ELR (cell line): ENCODE results near the gene ADAMTS14.
A peak's percentile ranks its signal among the peaks of the same experiment; 100 is the strongest.
"Not testable (repeated sequence)": the region's sequence is repeated elsewhere in the genome, so short reads cannot be mapped to it uniquely, and the experiment has no call there.

Experiments
- DNase-seq: peaks from one replicate; pipeline ENCODE4 v3.0.0-alpha.2; 2015; ENCODE audit warnings: low read depth

ADAMTS14 gene

DNA sequence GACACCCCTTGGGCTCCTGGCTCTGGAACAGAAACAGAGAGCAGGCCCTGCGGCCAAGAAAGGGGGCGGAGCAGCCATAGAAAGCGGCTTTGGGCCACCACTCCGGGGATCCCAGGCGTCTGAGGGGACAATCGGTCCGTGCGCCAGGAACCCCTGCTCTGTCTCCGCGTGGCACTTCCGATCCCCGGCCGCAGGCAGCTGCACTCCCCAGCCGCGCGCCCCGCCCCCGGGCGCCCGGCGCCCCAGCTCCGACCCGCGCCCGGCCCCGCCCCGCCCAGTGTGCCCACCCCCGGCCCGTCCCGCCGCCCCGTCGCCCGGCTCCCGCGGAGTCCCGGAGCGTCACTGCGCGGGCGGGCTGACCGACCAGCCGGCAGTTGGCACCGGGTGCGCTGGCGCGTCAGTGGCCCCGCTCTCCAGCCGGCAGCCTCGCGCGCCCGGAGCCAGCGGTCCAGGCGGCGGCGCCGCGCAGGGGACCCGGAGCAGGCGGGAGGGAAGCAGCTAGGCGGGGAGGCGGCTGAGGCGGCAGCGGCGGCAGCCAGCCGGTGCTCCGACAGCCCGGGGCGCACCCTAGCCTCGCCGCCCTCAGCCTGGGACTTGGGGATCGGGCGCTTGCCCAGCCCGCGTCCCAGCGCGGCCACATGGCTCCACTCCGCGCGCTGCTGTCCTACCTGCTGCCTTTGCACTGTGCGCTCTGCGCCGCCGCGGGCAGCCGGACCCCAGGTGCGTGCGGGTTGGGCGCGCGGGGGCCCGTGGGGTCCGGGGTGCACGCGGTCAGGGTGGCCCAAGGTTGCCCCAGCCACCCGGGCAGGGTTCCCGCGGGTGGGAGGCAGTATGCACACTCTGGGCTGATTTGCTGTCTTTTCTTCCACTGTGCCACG, at the start of gene ADAMTS14:
ADAMTS14 (plus strand) TSS at position 342 of the 878 bp plus-strand sequence; CDS start at position 639, 297 bp downstream.
- DNase-seq, result peak; percentile 53

- no peak for DNase-seq
Measured at GRCh38 chr10:70622541-70622940, 49.8 kb upstream of the ADAMTS14 start.

DNA sequence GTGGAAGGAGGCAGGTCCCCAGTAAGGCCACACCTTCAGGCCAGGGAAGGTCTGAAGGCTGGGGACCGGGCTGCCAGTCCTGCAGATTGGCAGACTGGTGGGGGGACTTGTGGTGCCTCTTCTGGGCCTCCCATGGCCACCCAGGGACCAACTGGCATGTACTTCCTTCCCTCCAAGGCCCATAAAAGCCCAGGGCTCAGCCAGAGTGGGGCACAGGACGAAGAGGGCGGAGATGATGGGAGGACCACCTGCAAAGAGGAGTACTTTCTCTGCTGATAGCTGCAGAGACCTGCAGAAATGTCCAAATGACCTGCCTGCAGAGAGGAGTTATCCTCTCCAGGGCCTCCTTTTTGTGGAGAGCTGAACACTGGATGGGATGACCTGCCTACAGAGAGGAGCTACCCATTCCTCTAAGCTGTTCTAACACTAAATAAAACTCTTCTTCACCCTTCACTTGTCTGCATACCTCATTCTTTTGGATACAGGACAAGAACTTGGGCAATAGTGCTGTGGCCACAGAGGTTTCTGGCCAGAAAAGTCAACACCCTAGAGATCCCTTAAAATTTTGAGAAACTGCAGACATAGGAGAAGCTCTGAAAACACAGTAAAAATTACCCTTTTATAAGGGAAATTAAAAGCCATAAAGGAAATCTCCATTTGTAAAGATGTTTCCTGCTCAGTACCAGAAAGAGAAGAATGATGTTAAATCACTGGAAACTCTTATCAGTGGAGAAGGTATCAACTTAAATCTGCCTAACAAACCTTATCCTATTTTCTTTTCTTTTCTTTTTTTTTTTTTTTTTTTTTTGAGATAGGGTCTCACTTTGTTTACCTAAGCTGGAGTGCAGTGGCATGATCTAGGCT, 49.1 kb upstream of the ADAMTS14 start:
- DNase-seq, result no peak

GRCh38 chr10:70626056-70626455, 46.2 kb upstream of the ADAMTS14 start:
- DNase-seq, result no peak

DNA sequence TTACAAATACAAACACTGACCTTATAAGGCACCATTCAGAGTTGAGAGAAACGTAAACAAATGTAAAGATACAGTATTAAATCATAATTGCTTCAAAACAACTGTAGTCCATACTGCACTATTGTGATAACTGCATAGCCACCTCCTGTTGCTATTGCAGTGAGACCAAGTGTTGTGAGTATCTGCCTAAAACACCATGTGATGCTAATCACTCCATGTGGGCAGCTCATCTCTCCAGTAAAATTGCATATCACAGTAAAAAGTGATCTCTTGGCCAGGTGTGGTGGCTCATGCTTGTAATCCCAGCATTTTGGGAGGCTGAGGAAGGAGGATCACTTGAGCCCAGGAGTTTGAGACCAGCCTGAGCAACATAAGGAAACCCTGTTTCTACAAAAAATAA, 43.0 kb upstream of the ADAMTS14 start:
- no peak for DNase-seq

DNA sequence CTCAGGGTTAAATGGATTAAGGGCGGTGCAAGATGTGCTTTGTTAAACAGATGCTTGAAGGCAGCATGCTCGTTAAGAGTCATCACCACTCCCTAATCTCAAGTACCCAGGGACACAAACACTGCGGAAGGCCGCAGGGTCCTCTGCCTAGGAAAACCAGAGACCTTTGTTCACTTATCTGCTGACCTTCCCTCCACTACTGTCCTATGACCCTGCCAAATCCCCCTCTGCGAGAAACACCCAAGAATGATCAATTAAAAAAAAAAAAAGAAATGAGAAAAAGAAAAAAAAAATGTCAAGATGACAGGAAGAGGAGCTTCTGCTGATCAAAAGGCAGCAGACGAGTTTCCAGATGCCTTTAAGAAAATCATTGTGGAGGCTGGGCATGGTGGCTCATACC, 40.6 kb upstream of the ADAMTS14 start:
- DNase-seq, result not testable (repeated sequence)

DNA sequence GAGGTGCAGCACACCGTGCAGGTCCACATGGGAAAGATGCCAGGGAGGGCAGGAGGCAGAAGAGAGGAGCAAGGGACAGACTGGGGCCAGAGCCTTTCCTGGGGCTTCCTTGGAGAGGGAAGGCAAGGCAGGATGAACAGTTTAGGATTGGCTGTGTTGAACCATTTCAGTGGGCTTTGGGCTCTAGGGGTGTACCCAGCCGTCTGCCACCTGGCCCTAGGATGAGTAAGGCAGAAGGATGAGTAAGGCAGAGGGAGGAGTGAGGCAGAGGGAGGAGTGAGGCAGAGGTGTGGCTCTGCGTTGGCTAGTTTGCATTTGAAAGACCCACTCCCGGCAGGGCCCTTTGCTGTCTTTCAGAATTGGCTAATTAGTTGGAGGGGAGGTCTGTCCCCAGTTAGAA, 38.3 kb upstream of the ADAMTS14 start:
- peak; percentile 28 for DNase-seq

- DNase-seq, result not testable (repeated sequence)
Measured at GRCh38 chr10:70634515-70634914, 37.8 kb upstream of the ADAMTS14 start.

- DNase-seq, result not testable (repeated sequence)
Measured at GRCh38 chr10:70639640-70640383, 32.5 kb upstream of the ADAMTS14 start.

GRCh38 chr10:70643272-70643671, 29.0 kb upstream of the ADAMTS14 start:
- DNase-seq, result not testable (repeated sequence)

GRCh38 chr10:70644959-70645358, 27.3 kb upstream of the ADAMTS14 start:
- not testable (repeated sequence) for DNase-seq

- no peak for DNase-seq
Measured at GRCh38 chr10:70647086-70647485, 25.2 kb upstream of the ADAMTS14 start.

DNA sequence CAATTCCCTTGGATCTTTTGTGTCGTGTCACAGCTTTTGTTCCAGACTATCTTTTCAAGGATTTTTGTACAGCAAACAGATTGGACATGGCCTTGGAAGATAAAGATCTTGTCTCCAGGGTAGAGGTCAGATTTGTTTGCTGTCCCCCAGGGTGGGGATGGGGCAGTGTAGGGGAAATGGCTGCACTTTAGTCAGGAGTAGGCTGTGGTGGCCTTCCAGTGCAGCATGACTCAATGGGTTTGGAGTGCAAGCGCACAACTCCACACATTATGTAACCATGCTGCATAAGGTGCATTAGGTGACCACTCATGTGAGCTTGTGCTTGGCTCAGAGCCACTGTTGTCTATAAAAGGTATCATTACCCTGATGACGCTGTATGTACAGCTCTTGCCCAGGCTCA, 23.9 kb upstream of the ADAMTS14 start:
- DNase-seq, result peak; percentile 40

DNA sequence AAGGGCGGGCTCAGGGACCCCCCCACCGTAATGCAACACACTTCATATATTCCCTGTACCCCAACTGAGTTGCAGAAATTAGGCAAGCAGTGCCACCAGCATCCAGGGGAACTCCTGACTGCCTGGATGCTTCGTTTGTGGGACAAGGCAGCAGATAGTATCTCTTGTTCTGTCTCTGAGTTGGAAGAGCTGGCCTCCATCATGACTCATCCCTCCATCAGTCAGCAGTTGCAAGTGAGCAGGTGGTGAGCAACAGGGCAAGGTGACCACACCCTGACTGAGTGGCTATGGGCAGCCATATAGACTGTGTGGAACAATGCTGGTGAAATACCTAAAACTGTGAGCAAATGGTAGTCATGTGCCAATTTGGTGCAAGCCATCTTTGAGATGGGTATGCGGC, 22.8 kb upstream of the ADAMTS14 start:
- DNase-seq, result peak; percentile 96

GRCh38 chr10:70650104-70650503, 22.2 kb upstream of the ADAMTS14 start:
- no peak for DNase-seq

DNA sequence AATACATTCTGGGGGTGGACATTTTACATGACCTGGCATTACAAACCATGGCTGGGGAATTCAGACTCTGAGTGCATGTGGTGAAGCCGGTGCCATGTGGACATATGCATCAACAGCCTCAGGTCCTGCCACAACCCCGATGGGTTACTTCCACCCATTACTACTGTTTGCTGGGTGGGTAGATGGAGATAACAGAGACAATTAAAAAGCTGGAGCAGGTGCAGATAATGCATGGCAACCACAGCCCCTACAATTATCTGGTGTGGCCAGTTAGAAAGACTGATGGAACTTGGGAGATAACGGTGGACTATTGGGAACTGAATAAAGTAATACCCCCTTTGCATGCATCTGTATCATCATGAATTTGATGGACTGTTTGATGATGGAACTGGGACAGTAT, 21.6 kb upstream of the ADAMTS14 start:
- no peak for DNase-seq

GRCh38 chr10:70651661-70652060, 20.6 kb upstream of the ADAMTS14 start:
- peak; percentile 42 for DNase-seq

GRCh38 chr10:70652761-70653657, 19.3 kb upstream of the ADAMTS14 start:
- DNase-seq, result peak; percentile 98

- DNase-seq, result no peak
Measured at GRCh38 chr10:70655316-70655715, 17.0 kb upstream of the ADAMTS14 start.

- peak; percentile 100 for DNase-seq
Measured at GRCh38 chr10:70656489-70656888, 15.8 kb upstream of the ADAMTS14 start.

- DNase-seq, result no peak
Measured at GRCh38 chr10:70657041-70657440, 15.3 kb upstream of the ADAMTS14 start.
